Loucy (cell line): ENCODE data around the gene TAS1R1.

Experiments
- CTCF ChIP-seq: fragments of 200-600 bp; sonication (generic); conservative IDR thresholded peaks from 2 replicates; pipeline ENCODE4 v1.5.1; 2014; ENCODE audit warnings: mild to moderate bottlenecking, antibody characterized with exemption, low read length
- EZH2phosphoT487 ChIP-seq: fragments of 200-600 bp; IDR thresholded peaks from 2 replicates; pipeline ENCODE4 v1.6.1; 2018; ENCODE audit warnings: antibody characterized with exemption, mild to moderate bottlenecking, moderate library complexity, borderline replicate concordance

- TF ChIP-seq CTCF = no peak
- no peak for TF ChIP-seq EZH2phosphoT487
These were observed 25.0 kb downstream of the TAS1R1 start for GRCh38 chr1:6580119-6580592.
